Stimulated activated CD8-positive, alpha-beta memory T cell treated with anti-CD3 and anti-CD28 coated beads, Interleukin-12 subunit alpha, Interleukin-12 subunit beta, amount 100 ng/mL, for 4 hours (primary cell): Measurements from ENCODE around the gene ASGR2.

ENCODE experiments used
- DNase-seq: peaks from one replicate; pipeline ENCODE4 v3.0.0-alpha.2; 2020; ENCODE audit warnings: low read depth

ASGR2 gene

DNA sequence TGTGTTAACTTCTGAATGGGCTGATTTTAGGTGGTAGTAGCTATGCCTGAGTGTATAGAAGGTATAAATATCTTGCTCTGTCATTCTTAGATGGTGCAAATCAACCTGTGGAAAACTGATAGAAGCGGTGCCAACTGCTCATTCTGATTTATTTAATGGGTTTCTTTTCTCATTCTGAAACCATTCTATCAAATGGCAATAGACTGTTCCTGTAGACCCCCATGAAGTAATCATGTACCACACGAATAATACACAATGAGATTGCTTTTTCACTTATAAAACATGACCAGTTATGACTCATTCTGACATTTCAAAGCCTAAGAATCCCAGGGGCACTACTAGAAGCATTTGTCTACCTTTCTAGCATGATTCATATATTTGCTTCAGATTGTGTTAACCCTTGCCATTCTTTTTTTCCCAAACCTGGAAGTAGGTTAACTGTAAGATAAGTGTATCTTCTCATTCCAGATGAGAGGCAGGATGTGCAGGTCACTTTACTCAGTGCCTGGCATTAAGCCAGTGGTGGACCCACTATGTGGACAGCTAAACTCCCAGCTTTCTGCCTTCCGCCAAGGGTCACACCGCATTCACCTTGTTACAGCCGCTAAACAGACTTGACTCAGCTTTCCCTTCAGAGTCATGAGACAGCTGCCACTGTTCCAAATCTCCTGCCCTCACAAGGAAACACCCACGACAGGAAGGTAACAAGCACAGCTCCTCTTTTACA, 54.3 kb downstream of the ASGR2 start:
- DNase-seq, result no peak

DNA sequence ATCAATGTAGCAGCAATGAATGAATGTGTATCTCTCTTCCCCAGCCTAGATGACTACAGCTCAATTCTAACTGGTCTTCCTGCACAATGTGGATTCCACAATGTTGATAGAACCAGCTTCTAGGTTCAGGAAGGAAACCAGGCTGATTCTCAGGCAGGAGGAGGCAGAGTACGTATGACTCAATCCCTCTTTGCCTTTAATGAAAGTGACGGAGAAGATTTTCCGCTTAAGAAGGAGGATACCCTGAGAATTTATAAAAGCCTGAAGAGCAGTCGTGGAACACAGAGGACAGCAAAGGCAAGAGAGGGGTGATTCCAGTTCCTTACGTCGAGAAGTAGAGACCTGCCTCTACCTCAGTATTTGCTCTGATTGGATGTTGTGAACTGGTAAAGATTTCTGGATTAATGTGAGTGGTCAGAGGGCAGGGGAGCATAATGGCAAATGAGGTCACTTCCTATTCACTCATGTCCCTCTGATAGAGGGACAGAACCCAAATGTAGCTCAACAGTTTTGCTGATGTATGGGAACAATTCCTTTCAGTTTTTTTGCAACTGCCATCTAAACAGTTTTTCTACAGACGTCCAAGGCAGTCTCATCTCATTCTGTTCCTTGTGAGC, 55.7 kb downstream of the ASGR2 start:
- DNase-seq, result no peak

DNA sequence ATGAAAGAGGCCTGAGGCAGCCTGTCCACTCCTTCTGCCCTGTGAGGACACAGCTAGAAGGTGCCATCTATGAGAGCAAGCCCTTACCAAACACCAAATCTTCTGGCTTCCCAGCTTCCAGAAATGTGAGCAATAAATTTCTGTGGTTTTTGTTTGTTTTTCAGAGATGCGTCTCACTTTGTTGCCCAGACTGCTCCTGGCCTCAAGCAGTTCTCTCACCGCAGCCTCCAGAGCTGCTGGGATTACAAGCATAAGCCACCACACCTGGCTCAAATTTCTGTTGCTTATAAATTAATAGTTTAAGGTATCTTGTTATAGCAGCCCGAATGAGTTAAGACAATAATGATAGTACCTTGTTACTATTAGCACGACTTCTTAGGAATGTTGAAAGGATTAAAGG, 58.2 kb downstream of the ASGR2 start:
- DNase-seq, result no peak
